ENCODE results near the gene TMEM86B.

GRCh38 chr19:55266404-55266803, 37.8 kb upstream of the TMEM86B start:
- TF ChIP-seq POLR2A (IDR thresholded peaks at IDR 0.05; ENCODE audit: low read depth, low read length): no peak
- no peak for TF ChIP-seq POLR2AphosphoS5 (IDR thresholded peaks at IDR 0.05; ENCODE audit: low read depth, low read length)

Data from GM12892 (cell line).